PC-3 (cell line): ENCODE data around the gene SLC38A5. TPM values are rescaled to one million over a fixed set of nuclear protein-coding genes. Genes with fewer than 3 reads are reported as not detected.

Experiments used
- ATAC-seq: fragments of 200-7000 bp; cut with Tn5 transposase; 2 replicates; pipeline ENCODE4 v1.9.1; 2020; ENCODE audit warnings: mild to moderate bottlenecking, moderate library complexity
- BruUV-seq: library from RNA; stranded (reverse); fragments of 400-500 nt; replicated peaks from 2 replicates; lab custom pipeline; 2021; lab: Mats Ljungman, UMichigan
- CTCF ChIA-PET: fragments of 300-600 bp; sonication (Branson Sonifier 250); formaldehyde crosslinking; loops from one replicate; lab custom pipeline; 2022; ENCODE audit warnings: antibody characterized with exemption; lab: Charles Lee
- POLR2A ChIA-PET: fragments of 300-600 bp; sonication (Branson Sonifier 250); formaldehyde crosslinking; loops from one replicate; lab custom pipeline; 2022; ENCODE audit warnings: antibody characterized with exemption; ENCODE audit not compliant: unreplicated experiment; lab: Charles Lee
- DNase-seq: peaks from one replicate; pipeline ENCODE4 v3.0.0-alpha.2; 2015
- H2AFZ ChIP-seq: fragments of 300-600 bp; sonication (generic); 2 replicates; pipeline ENCODE4 v1.6.0; 2016; ENCODE audit warnings: antibody characterized with exemption, low read length
- H3F3A ChIP-seq: fragments of 300-600 bp; sonication (generic); one replicate; pipeline ENCODE4 v1.6.0; 2017; ENCODE audit warnings: antibody characterized with exemption, low read length, control low read depth, mild to moderate bottlenecking; ENCODE audit not compliant: unreplicated experiment
- H3K27ac ChIP-seq: fragments of 300-600 bp; sonication (generic); 2 replicates; pipeline ENCODE4 v1.5.1; 2016; ENCODE audit warnings: mild to moderate bottlenecking, low read length
- H3K27me3 ChIP-seq: fragments of 300-600 bp; sonication (generic); 2 replicates; pipeline ENCODE4 v1.6.1; 2016; ENCODE audit warnings: low read length, mixed read lengths
- H3K36me3 ChIP-seq: fragments of 300-600 bp; sonication (generic); 2 replicates; pipeline ENCODE4 v1.6.1; 2016; ENCODE audit warnings: low read depth, mixed run types, low read length, mixed read lengths
- H3K4me1 ChIP-seq: fragments of 300-600 bp; sonication (generic); 2 replicates; pipeline ENCODE4 v1.5.1; 2016; ENCODE audit warnings: low read length; ENCODE audit not compliant: insufficient read depth
- H3K4me2 ChIP-seq: fragments of 300-600 bp; sonication (generic); 2 replicates; pipeline ENCODE4 v1.6.0; 2016; ENCODE audit warnings: low read length
- H3K4me3 ChIP-seq: fragments of 300-600 bp; sonication (generic); 2 replicates; pipeline ENCODE4 v1.5.1; 2016; ENCODE audit warnings: mild to moderate bottlenecking, low read length, mixed read lengths
- H3K79me2 ChIP-seq: fragments of 300-600 bp; sonication (generic); 2 replicates; pipeline ENCODE4 v1.6.1; 2017; ENCODE audit warnings: low read length, mixed read lengths
- H3K9ac ChIP-seq: fragments of 300-600 bp; sonication (generic); 2 replicates; pipeline ENCODE4 v1.6.0; 2016; ENCODE audit warnings: mild to moderate bottlenecking, low read length
- H3K9me2 ChIP-seq: fragments of 300-600 bp; sonication (generic); replicated peaks from 2 replicates; pipeline ENCODE4 v1.6.1; 2016; ENCODE audit warnings: mixed run types, low read length, mixed read lengths
- H3K9me3 ChIP-seq: fragments of 300-600 bp; sonication (generic); 2 replicates; pipeline ENCODE4 v1.6.1; 2016; ENCODE audit warnings: low read length, mixed read lengths
- H4K20me1 ChIP-seq: fragments of 300-600 bp; sonication (generic); 2 replicates; pipeline ENCODE4 v1.6.1; 2016; ENCODE audit warnings: low read length, mixed read lengths
- EZH2 ChIP-seq: fragments of 300-600 bp; sonication (generic); IDR thresholded peaks from one replicate; pipeline ENCODE4 v1.6.1; 2017; ENCODE audit warnings: antibody characterized with exemption, mild to moderate bottlenecking, low read length; ENCODE audit not compliant: unreplicated experiment
- EZH2phosphoT487 ChIP-seq: fragments of 300-600 bp; sonication (generic); IDR thresholded peaks from 2 replicates; pipeline ENCODE4 v1.6.1; 2018; ENCODE audit warnings: mild to moderate bottlenecking, antibody characterized with exemption, low read length, borderline replicate concordance
- intact Hi-C: fragments of 100-400 bp; cut with micrococcal nuclease; formaldehyde crosslinking; loops from 2 replicates; pipeline ENCODE4 v1.9.0; 2023
- total RNA-seq: library from RNA; depleted of rRNA; stranded (reverse); fragments of >200 nt; gene quantifications from 2 replicates; pipeline ENCODE4 v1.2.3, GENCODE V29; 2014
- TF ChIP-seq, protein P1 (sequence below): fragments of 300-600 bp; sonication (generic); conservative IDR thresholded peaks from 2 replicates; pipeline ENCODE4 v1.5.1; 2017; ENCODE audit warnings: antibody characterized with exemption, low read depth, mild to moderate bottlenecking, low read length

SLC38A5 gene
- total RNA-seq, 1 experiment from 2014 or later: 2.4 TPM

DNA sequence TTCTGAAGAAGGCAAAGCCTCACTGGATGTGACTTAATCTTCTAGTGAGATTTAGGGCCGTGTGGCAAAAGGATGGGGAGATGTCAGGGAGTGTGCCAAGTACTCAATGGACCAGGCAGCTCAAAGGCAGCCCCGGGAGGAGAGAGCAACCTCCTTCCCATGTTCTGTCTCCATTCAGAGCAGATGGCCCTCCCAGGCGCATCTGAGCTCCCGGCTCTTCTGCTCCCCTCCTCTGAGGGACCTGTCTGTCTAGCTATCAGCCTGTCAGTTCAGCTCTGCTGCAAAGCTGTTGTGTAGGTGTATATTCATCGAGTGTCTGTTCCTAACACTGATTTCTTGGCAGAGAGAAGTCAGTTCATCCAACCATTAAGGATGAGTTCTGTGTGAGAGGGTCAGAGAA is 27.8 kb upstream of the SLC38A5 start:
- no peaks in the 10 kb centered on the region for H3K79me2 ChIP-seq
- H3F3A ChIP-seq: peaks cover 8% of the 10 kb centered on the region
- BruUV-seq: TSS peak; percentile 86
- DNase-seq: no peak
- H3K27me3 ChIP-seq: no peaks in the 10 kb centered on the region
- no peaks in the 10 kb centered on the region for H3K36me3 ChIP-seq
- ATAC-seq: no peak; the same call in 1 of the 2 replicates
- H3K9me3 ChIP-seq: no peaks in the 10 kb centered on the region
- H3K9me2 ChIP-seq: no peaks in the 10 kb centered on the region
- CTCF ChIA-PET: no interaction called here
- H2AFZ ChIP-seq: no peak overlapping the region; the same call in none of the 2 replicates
- H3K4me1 ChIP-seq: peaks cover 20% of the 10 kb centered on the region
- POLR2A ChIA-PET: no interaction called here
- H3K4me2 ChIP-seq: peak overlapping the region; percentile 40
- peak overlapping the region; percentile 90 for H3K27ac ChIP-seq
- peak overlapping the region; percentile 58 for H3K9ac ChIP-seq
- H3K4me3 ChIP-seq: no peak overlapping the region
- intact Hi-C loops: no loop called here
- H4K20me1 ChIP-seq: no peaks in the 10 kb centered on the region
- TF ChIP-seq, protein P1, sequence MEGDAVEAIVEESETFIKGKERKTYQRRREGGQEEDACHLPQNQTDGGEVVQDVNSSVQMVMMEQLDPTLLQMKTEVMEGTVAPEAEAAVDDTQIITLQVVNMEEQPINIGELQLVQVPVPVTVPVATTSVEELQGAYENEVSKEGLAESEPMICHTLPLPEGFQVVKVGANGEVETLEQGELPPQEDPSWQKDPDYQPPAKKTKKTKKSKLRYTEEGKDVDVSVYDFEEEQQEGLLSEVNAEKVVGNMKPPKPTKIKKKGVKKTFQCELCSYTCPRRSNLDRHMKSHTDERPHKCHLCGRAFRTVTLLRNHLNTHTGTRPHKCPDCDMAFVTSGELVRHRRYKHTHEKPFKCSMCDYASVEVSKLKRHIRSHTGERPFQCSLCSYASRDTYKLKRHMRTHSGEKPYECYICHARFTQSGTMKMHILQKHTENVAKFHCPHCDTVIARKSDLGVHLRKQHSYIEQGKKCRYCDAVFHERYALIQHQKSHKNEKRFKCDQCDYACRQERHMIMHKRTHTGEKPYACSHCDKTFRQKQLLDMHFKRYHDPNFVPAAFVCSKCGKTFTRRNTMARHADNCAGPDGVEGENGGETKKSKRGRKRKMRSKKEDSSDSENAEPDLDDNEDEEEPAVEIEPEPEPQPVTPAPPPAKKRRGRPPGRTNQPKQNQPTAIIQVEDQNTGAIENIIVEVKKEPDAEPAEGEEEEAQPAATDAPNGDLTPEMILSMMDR: no peak

DNA sequence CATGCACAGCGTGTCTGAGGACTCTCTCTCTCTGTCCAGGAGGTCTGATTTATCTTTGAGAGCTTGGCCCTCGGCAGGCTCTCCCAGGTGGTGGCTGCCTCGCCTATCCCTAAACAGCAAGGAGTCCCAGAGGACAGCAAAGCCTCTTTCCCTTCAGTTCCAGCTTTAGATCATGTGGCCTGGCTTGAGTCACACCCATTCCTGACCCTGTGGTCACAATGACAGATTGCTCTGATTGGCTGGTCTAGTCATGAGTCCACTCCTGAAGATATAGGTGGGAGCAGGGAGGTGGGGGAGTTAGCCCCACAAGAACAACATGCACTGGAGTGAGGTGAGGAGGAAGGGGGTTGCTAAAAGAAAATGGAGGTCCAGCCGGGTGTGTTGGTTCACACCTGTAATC is 26.6 kb upstream of the SLC38A5 start:
- intact Hi-C loops: no loop called here
- H3K27me3 ChIP-seq: no peaks in the 10 kb centered on the region
- H3K36me3 ChIP-seq: no peaks in the 10 kb centered on the region
- H3K4me3 ChIP-seq: no peak overlapping the region
- no peak overlapping the region for H3K4me2 ChIP-seq
- peaks cover 31% of the 10 kb centered on the region for H3K4me1 ChIP-seq
- POLR2A ChIA-PET: no interaction called here
- H3K9ac ChIP-seq: no peak overlapping the region
- no peaks in the 10 kb centered on the region for H4K20me1 ChIP-seq
- peaks cover 8% of the 10 kb centered on the region for H3F3A ChIP-seq
- no peak overlapping the region for H3K27ac ChIP-seq
- no peaks in the 10 kb centered on the region for H3K79me2 ChIP-seq
- BruUV-seq: no TSS peak
- H3K9me3 ChIP-seq: no peaks in the 10 kb centered on the region
- no peaks in the 10 kb centered on the region for H3K9me2 ChIP-seq
- DNase-seq: peak; percentile 22
- ATAC-seq: no peak
- CTCF ChIA-PET: no interaction called here
- TF ChIP-seq EZH2: no peak
- no peak for TF ChIP-seq EZH2phosphoT487
- TF ChIP-seq, protein P1: no peak
- H2AFZ ChIP-seq: no peak overlapping the region

DNA sequence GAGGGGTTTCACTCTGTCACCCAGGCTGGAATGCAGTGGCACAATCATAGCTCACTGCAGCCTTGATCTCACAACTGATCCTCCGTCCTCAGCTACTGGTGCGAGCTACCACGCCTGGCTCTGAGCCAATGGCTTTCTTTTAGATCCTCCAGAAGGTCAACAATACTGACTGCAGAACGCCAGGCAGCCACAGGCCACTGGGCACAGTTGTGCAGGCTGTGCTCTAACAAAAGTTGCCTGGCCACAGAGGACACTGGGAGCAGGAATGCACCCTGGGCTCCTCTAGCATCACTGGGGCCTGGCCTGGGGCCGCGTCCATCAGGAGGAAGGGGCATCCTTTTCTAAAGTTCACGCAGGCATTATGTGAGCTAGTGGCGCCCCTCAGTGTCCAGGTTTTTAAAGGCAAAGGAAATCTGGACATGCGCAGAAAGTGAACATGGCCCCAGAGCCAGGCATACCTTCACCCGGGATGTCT is 23.9 kb upstream of the SLC38A5 start:
- POLR2A ChIA-PET: no interaction called here
- BruUV-seq: no TSS peak
- intact Hi-C loops: loop anchor here (1.0 kb wide), 1 partner anchor 411 kb away; no protein-coding TSS in a partner anchor

More for the DNA sequence above, 23.9 kb upstream of the SLC38A5 start:
- Histone ChIP-seq H3K9ac (no peak overlapping the region), H3K4me1 (peaks cover 49% of the 10 kb centered on the region), H3K36me3 (no peaks in the 10 kb centered on the region), H3K9me2 (no peaks in the 10 kb centered on the region), H3F3A (peaks cover 8% of the 10 kb centered on the region), H3K9me3 (no peaks in the 10 kb centered on the region), H3K4me2 (no peak overlapping the region), H3K4me3 (no peak overlapping the region), H4K20me1 (no peaks in the 10 kb centered on the region), H2AFZ (no peak overlapping the region), H3K27ac (no peak overlapping the region), H3K79me2 (no peaks in the 10 kb centered on the region), H3K27me3 (no peaks in the 10 kb centered on the region)
- CTCF ChIA-PET: interaction anchor here (0.6 to 1.4 kb wide), 3 partner anchors 11 to 411 kb away, joined by 3 to 4 read pairs (median 4); no protein-coding TSS in a partner anchor
- peak; percentile 48 for DNase-seq
- ATAC-seq: no peak
- TF ChIP-seq EZH2phosphoT487 (no peak), EZH2 (no peak)
- TF ChIP-seq, protein P1: peak; percentile 59
